PFSK-1 (cell line): Measurements from ENCODE around the gene DGAT2.

Experiments used
- FOXP2 ChIP-seq: optimal IDR thresholded peaks from 2 replicates; pipeline ENCODE3; 2011; ENCODE audit warnings: borderline replicate concordance, control low read depth, inconsistent platforms; ENCODE audit not compliant: insufficient read depth; ENCODE audit errors: extremely low read length, extremely low read depth
- POLR2AphosphoS5 ChIP-seq: IDR thresholded peaks from 2 replicates; pipeline ENCODE4 v1.6.1; 2012; ENCODE audit warnings: low read depth, mild to moderate bottlenecking, control low read depth, low read length, moderate library complexity
- SIN3A ChIP-seq: IDR thresholded peaks from 2 replicates; pipeline ENCODE4 v1.6.1; 2012; ENCODE audit warnings: mild to moderate bottlenecking, low read length, moderate library complexity, borderline replicate concordance; ENCODE audit not compliant: insufficient read depth
- TAF1 ChIP-seq: IDR thresholded peaks from 2 replicates; pipeline ENCODE4 v1.6.1; 2012; ENCODE audit warnings: low read length, control low read depth, borderline replicate concordance; ENCODE audit not compliant: insufficient read depth
- TF ChIP-seq, protein P1 (sequence below), 2 experiments: IDR thresholded peaks; 2 replicates each; pipeline versions ENCODE4 v1.6.1 to v1.8.0; 2011 to 2012; ENCODE audit warnings: low read depth in 2 of 2, low read length in 2 of 2, control low read depth in 1 of 2, inconsistent platforms in 1 of 2, mild to moderate bottlenecking in 1 of 2, moderate library complexity in 1 of 2; ENCODE audit not compliant: insufficient read depth in 1 of 2

The DGAT2 gene

GRCh38 chr11:75802021-75802912 is 33.7 kb downstream of the DGAT2 start:
- TF ChIP-seq FOXP2 = no peak
- TF ChIP-seq, protein P1, sequence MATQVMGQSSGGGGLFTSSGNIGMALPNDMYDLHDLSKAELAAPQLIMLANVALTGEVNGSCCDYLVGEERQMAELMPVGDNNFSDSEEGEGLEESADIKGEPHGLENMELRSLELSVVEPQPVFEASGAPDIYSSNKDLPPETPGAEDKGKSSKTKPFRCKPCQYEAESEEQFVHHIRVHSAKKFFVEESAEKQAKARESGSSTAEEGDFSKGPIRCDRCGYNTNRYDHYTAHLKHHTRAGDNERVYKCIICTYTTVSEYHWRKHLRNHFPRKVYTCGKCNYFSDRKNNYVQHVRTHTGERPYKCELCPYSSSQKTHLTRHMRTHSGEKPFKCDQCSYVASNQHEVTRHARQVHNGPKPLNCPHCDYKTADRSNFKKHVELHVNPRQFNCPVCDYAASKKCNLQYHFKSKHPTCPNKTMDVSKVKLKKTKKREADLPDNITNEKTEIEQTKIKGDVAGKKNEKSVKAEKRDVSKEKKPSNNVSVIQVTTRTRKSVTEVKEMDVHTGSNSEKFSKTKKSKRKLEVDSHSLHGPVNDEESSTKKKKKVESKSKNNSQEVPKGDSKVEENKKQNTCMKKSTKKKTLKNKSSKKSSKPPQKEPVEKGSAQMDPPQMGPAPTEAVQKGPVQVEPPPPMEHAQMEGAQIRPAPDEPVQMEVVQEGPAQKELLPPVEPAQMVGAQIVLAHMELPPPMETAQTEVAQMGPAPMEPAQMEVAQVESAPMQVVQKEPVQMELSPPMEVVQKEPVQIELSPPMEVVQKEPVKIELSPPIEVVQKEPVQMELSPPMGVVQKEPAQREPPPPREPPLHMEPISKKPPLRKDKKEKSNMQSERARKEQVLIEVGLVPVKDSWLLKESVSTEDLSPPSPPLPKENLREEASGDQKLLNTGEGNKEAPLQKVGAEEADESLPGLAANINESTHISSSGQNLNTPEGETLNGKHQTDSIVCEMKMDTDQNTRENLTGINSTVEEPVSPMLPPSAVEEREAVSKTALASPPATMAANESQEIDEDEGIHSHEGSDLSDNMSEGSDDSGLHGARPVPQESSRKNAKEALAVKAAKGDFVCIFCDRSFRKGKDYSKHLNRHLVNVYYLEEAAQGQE (IDR thresholded peaks at IDR 0.05; ENCODE audit: insufficient read depth in 1 of 2, low read depth in 2 of 2, low read length in 2 of 2) = no peak
- no peak for TF ChIP-seq SIN3A
- no peak for TF ChIP-seq TAF1
- TF ChIP-seq POLR2AphosphoS5 = no peak

- TF ChIP-seq SIN3A = no peak
- no peak for TF ChIP-seq TAF1
- no peak for TF ChIP-seq FOXP2
- TF ChIP-seq POLR2AphosphoS5 = no peak
- TF ChIP-seq, protein P1 (IDR thresholded peaks at IDR 0.05; ENCODE audit: insufficient read depth in 1 of 2, low read depth in 2 of 2, low read length in 2 of 2) = no peak
Observed at GRCh38 chr11:75802913-75803820, 34.6 kb downstream of the DGAT2 start.

DNA sequence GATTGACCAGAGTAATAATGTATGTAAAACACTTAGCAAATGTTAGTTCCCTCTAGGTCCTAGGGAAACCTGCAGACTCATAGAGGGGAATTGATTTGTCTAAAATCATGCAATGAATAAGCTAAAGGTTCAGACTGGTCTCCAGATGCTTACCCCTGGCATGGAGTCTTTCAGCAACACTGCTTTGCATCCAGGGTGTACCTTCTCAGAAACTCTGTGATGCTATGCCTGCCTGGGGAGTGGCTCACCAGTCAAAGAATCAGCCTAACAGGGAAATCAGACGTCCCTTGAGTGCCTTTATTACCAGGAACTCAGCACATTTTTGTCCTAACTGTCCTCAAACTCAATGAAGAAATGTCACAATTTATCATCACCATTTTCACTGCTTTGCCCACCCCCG is 40.5 kb downstream of the DGAT2 start:
- TF ChIP-seq FOXP2 = no peak
- TF ChIP-seq, protein P1 (IDR thresholded peaks at IDR 0.05; ENCODE audit: insufficient read depth in 1 of 2, low read depth in 2 of 2, low read length in 2 of 2) = no peak
- TF ChIP-seq SIN3A = no peak
- no peak for TF ChIP-seq TAF1
- no peak for TF ChIP-seq POLR2AphosphoS5

DNA sequence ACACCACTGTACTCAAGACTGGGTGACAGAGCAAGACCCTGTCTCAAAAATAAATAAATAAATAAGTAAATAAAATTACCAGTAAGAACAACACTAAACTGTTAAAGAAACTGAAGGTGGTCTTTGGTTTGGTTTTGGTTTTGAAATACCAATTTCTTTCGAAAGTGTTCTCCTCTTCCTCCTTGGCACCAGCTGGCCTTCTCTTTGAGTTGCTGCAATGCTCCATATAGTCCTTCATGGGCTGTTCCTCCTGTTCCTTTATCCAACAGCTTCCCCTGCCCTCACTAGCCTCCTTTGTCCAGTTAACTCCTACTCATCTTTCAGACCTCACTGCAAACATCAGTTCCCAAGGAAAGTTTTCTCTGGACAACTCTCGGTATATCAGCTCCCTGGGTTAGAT is 41.4 kb downstream of the DGAT2 start:
- no peak for TF ChIP-seq FOXP2
- no peak for TF ChIP-seq TAF1
- no peak for TF ChIP-seq POLR2AphosphoS5
- TF ChIP-seq SIN3A = no peak
- TF ChIP-seq, protein P1 (IDR thresholded peaks at IDR 0.05; ENCODE audit: insufficient read depth in 1 of 2, low read depth in 2 of 2, low read length in 2 of 2) = no peak
